T-helper 1 cell treated with Interleukin-12 subunit alpha and Interleukin-12 subunit beta and Interleukin-4 antibody, amounts not matched to agents 30 μg/mL and 1 μg/mL, for 36 hours (primary cell): ENCODE data around the gene NDUFV2.
"Not testable (repeated sequence)": the region's sequence is repeated elsewhere in the genome, so short reads cannot be mapped to it uniquely, and the experiment has no call there.

Source experiments
- H3K27ac Mint-ChIP-seq: one replicate; pipeline ENCODE4 v1.8.0; 2021; ENCODE audit warnings: mild to moderate bottlenecking, mixed read lengths
- H3K27me3 Mint-ChIP-seq: one replicate; pipeline ENCODE4 v1.8.0; 2021; ENCODE audit warnings: low read depth, mixed read lengths
- H3K36me3 Mint-ChIP-seq: one replicate; pipeline ENCODE4 v1.8.0; 2021; ENCODE audit warnings: low read depth, mixed read lengths
- H3K4me1 Mint-ChIP-seq: one replicate; pipeline ENCODE4 v1.8.0; 2021; ENCODE audit warnings: low read depth, mixed read lengths
- H3K4me3 Mint-ChIP-seq: one replicate; pipeline ENCODE4 v1.8.0; 2021; ENCODE audit warnings: mild to moderate bottlenecking, moderate library complexity, mixed read lengths
- H3K9me3 Mint-ChIP-seq: one replicate; pipeline ENCODE4 v1.8.0; 2021; ENCODE audit warnings: mixed read lengths

The NDUFV2 gene

GRCh38 chr18:9171919-9172318, 69.4 kb downstream of the NDUFV2 start:
- Mint-ChIP-seq H3K4me1 (peaks cover 22% of the 10 kb centered on the region), H3K36me3 (peaks cover 41% of the 10 kb centered on the region)
- H3K4me3 Mint-ChIP-seq, H3K9me3 Mint-ChIP-seq, H3K27me3 Mint-ChIP-seq, H3K27ac Mint-ChIP-seq: not testable (repeated sequence)

DNA sequence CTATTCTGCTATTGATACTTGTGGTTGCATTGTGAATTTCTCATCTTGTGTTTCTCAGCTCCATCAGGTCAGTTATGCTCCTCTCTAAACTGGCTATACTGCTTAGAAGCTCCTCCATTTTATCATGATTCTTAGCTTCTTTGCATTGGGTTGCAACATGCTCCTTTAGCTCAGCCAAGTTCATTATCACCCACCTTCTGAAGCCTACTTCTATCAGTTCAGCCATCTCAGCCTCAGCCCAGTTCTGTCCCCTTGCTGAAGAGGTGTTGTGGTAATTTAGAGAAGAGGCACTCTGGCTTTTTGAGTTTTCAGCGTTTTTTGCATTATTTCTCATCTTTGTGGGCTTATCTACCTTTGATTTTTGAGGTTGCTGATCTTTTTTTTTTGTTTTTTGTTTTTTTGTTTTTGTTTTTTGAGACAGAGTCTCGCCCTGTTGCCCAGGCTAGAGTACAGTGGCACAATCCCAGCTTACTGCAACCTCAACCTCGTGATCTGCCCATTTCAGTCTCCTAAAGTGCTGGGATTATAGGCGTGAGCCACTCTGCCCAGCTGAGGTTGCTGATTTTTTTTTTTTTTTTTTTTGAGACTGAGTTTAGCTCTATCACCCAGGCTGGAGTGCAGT, 70.1 kb downstream of the NDUFV2 start:
- Mint-ChIP-seq H3K4me3 (no peak overlapping the region), H3K4me1 (peaks cover 20% of the 10 kb centered on the region), H3K27me3 (no peaks in the 10 kb centered on the region), H3K27ac (no peak overlapping the region), H3K9me3 (peaks cover 7% of the 10 kb centered on the region), H3K36me3 (peaks cover 39% of the 10 kb centered on the region)

DNA sequence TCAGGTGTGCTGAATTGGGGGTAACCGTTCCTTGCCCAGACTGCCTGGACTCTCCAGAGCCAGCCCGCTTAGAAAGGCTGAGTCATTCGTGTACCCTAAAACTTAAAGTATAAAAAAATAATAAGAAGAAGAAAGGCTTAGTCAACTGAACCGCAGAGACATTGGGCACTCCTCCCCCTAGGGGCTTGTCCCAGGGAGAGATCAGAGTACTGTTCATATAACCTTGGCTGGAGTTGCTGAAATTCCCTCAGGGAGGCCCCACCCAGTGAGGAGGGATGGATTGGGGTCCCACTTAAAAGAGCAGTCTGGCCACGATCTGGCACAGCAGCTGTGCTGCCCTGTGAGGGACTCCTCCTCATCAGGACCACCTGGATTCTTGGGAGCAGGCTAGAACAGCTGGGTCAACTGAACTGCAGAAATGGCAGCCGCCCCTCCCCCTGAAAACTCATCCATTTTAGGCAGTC, 71.3 kb downstream of the NDUFV2 start:
- Mint-ChIP-seq H3K4me3 (no peak overlapping the region), H3K9me3 (peaks cover 6% of the 10 kb centered on the region), H3K36me3 (peaks cover 33% of the 10 kb centered on the region), H3K4me1 (peaks cover 23% of the 10 kb centered on the region), H3K27ac (no peak overlapping the region), H3K27me3 (no peaks in the 10 kb centered on the region)

DNA sequence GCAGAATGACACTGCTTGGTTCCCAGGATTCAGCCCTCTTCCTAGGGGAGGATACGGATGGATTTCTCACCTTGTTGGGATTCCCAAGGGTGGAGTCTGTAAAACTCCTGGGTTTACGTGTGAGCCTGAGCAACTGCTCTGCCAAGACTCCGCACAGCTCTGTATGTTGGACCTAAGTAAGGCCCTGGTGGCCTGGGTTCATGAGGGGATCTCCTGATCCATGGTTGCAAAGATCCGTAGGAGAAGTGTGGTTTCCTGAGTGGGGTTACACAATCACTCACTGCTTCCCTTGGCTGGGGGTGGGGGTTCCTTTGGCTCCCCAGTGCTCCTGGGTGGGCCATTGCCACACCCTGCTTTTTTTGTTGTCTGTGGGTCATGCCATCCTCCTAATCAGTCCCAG, 71.8 kb downstream of the NDUFV2 start:
- no peaks in the 10 kb centered on the region for H3K27me3 Mint-ChIP-seq

DNA sequence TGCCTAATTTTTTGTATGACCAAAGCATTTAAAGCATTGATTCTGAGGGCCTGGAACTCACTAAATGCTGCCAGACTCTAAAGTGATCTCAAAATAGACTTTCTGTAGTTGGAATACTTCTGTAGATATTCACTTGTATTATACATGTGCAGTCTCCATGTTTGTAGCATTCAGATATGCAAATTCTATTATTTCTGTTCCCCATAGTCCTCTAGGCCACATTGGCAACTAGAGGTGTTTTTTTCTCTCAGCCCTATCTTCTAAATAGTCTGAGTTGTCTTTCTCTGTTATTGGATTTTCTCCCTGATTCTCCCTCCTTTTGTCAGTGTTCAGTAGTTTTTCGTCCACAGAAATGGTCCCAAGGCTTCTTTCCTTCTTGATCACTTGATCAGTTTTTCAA, 72.6 kb downstream of the NDUFV2 start:
- Mint-ChIP-seq H3K36me3 (peaks cover 30% of the 10 kb centered on the region), H3K27me3 (no peaks in the 10 kb centered on the region), H3K4me1 (peaks cover 19% of the 10 kb centered on the region), H3K9me3 (no peaks in the 10 kb centered on the region), H3K27ac (no peak overlapping the region), H3K4me3 (no peak overlapping the region)

More for the DNA sequence above, 71.8 kb downstream of the NDUFV2 start:
- H3K4me3 Mint-ChIP-seq: no peak overlapping the region
- H3K4me1 Mint-ChIP-seq: peaks cover 20% of the 10 kb centered on the region
- no peak overlapping the region for H3K27ac Mint-ChIP-seq
- H3K9me3 Mint-ChIP-seq: peaks cover 2% of the 10 kb centered on the region
- peaks cover 33% of the 10 kb centered on the region for H3K36me3 Mint-ChIP-seq

DNA sequence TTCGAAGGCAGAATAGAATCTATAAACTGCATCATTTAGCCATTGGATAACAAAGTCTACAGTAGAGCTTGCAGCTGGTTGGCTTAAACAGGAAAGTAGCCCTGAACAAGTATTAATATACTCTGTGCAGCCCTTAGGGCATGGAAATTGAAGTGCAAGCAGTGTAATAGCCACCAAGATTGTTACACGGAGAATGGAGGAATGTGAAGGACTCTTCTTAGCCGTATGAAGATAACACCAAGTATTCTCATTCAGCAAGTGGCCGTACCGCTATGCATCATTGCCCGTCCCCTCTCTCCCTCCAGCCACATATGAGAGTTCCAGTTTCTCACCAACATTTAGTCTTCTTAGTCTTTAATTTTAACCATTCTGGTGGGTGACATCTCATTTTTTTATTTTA, 74.5 kb downstream of the NDUFV2 start:
- H3K4me1 Mint-ChIP-seq: peaks cover 17% of the 10 kb centered on the region
- H3K36me3 Mint-ChIP-seq: peaks cover 28% of the 10 kb centered on the region
- H3K27ac Mint-ChIP-seq: no peak overlapping the region
- no peaks in the 10 kb centered on the region for H3K9me3 Mint-ChIP-seq
- no peak overlapping the region for H3K4me3 Mint-ChIP-seq
- H3K27me3 Mint-ChIP-seq: no peaks in the 10 kb centered on the region

GRCh38 chr18:9177466-9177865, 75.0 kb downstream of the NDUFV2 start:
- Mint-ChIP-seq H3K36me3 (peaks cover 28% of the 10 kb centered on the region), H3K27me3 (no peaks in the 10 kb centered on the region), H3K4me3 (no peak overlapping the region), H3K27ac (no peak overlapping the region), H3K4me1 (peaks cover 14% of the 10 kb centered on the region), H3K9me3 (no peaks in the 10 kb centered on the region)

DNA sequence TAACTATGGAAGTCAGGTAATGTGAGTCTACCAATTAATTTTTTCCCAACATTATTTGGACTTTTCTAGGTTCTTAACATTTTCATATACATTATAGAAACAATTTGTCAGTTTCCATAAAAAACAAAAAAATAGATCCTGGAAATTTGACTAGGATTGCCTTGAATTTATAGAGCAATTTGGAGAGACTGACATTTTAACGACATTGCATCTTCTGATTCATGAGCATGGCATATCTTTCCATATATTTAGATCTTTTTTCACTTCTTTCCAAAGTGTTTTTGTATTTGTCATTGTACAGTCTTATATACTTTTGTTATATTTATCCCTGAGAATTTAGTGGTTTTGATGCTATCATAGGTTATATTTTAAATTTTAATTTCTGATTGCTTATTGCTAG, 76.1 kb downstream of the NDUFV2 start:
- H3K9me3 Mint-ChIP-seq: no peaks in the 10 kb centered on the region
- peaks cover 15% of the 10 kb centered on the region for H3K4me1 Mint-ChIP-seq
- peaks cover 37% of the 10 kb centered on the region for H3K36me3 Mint-ChIP-seq
- H3K27ac Mint-ChIP-seq: no peak overlapping the region
- no peaks in the 10 kb centered on the region for H3K27me3 Mint-ChIP-seq
- no peak overlapping the region for H3K4me3 Mint-ChIP-seq

DNA sequence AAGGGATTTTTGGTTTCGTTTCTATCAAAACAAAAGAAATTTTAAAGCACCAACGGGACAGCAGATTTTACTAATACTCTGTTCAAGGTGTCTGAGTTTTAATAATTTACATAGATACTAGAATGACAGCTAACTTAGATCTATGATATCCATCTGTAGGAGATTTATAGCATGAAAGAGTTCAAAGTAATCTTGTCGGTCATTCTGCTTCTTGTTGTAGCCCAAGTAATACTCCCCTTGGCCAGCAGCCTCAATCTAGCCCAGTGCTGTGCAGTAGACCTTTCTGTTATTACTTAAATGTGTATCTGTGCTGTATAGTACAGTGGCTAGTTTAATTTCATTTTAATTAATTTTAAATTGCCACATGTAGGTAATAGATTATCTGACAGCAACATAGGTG, 78.8 kb downstream of the NDUFV2 start:
- H3K27ac Mint-ChIP-seq: no peak overlapping the region
- H3K4me1 Mint-ChIP-seq: peaks cover 26% of the 10 kb centered on the region
- H3K4me3 Mint-ChIP-seq: no peak overlapping the region
- H3K9me3 Mint-ChIP-seq: no peaks in the 10 kb centered on the region
- H3K27me3 Mint-ChIP-seq: no peaks in the 10 kb centered on the region
- peaks cover 42% of the 10 kb centered on the region for H3K36me3 Mint-ChIP-seq

DNA sequence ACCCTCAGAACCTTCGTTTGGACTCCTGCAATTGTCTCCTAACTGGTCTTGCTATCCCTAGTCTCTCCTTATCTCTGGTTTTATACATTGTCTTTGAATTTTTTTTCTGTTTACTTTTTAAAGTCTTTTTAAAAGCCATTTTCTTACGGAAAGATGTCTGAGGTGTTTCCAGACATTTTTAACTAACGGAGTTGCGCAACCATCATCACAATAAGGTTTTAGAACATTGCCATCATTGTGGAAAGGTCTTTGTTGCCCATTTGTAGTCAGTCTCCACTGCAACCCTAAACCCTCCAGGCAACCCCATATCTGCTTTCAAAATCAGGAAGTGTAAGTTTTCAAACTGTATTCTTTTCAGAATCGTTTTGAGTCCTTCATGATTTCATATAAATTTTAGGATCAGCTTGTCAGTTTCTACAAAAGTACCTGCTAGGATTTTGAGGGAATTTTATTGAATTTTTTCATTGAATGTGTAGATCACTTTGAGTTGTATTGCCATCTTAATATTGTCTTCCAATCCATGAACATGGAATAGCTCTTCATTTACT, 80.4 kb downstream of the NDUFV2 start:
- no peak overlapping the region for H3K4me3 Mint-ChIP-seq
- peaks cover 28% of the 10 kb centered on the region for H3K4me1 Mint-ChIP-seq
- no peaks in the 10 kb centered on the region for H3K9me3 Mint-ChIP-seq
- H3K27ac Mint-ChIP-seq: no peak overlapping the region
- peaks cover 41% of the 10 kb centered on the region for H3K36me3 Mint-ChIP-seq
- H3K27me3 Mint-ChIP-seq: no peaks in the 10 kb centered on the region
